Erythroblast (primary cell): ENCODE measurements around the gene ISCA1.

Experiments used
- GATA1 ChIP-seq: IDR thresholded peaks from 2 replicates; pipeline ENCODE4 v1.6.1; 2011; ENCODE audit warnings: low read depth, mild to moderate bottlenecking, control low read depth, low read length, moderate library complexity
- POLR2A ChIP-seq: IDR thresholded peaks from 2 replicates; pipeline ENCODE4 v1.6.1; 2011; ENCODE audit warnings: mild to moderate bottlenecking, low read length

- TF ChIP-seq POLR2A, result no peak
- no peak for TF ChIP-seq GATA1
Observed at GRCh38 chr9:86274821-86275643, 7.3 kb downstream of the ISCA1 start.
